ENCODE data around the gene DROSHA. TPM values are rescaled to one million over a fixed set of nuclear protein-coding genes. Genes with fewer than 3 reads are reported as not detected.

The DROSHA gene
- total and polyA plus RNA-seq, 4 donors: 75.8 to 84.3 (median 82.1) TPM

- DNase-seq (ENCODE audit: low read depth in 4 of 6, low spot score in 6 of 6): no peak
- no peaks in the 10 kb centered on the region for H3K9me3 ChIP-seq (ENCODE audit: control insufficient read depth, insufficient read depth, low read length)
- no peaks in the 10 kb centered on the region for H3K27me3 ChIP-seq (ENCODE audit: control insufficient read depth, insufficient read depth, low read length)
- no peaks in the 10 kb centered on the region for H3K4me1 ChIP-seq (ENCODE audit: control insufficient read depth, insufficient read depth, low read length)
- H3K36me3 ChIP-seq (ENCODE audit: control insufficient read depth, insufficient read depth, low read length): peaks cover 62% of the 10 kb centered on the region
- no peak overlapping the region for H3K4me3 ChIP-seq (ENCODE audit: low read depth, low read length)
- WGBS (ENCODE audit: insufficient coverage): 93% methylated on average over 6 of the region's 6 CpGs
- no peak overlapping the region for H3K27ac ChIP-seq (ENCODE audit: low read depth, low read length)
Measured at GRCh38 chr5:31496891-31497290, 35.0 kb downstream of the DROSHA start.

GRCh38 chr5:31496301-31496700 lies 35.6 kb downstream of the DROSHA start:
- no peaks in the 10 kb centered on the region for H3K27me3 ChIP-seq (ENCODE audit: control insufficient read depth, insufficient read depth, low read length)
- WGBS (ENCODE audit: insufficient coverage): 100% methylated on average over 2 of the region's 2 CpGs
- H3K4me3 ChIP-seq (ENCODE audit: low read depth, low read length): no peak overlapping the region
- peaks cover 58% of the 10 kb centered on the region for H3K36me3 ChIP-seq (ENCODE audit: control insufficient read depth, insufficient read depth, low read length)
- no peaks in the 10 kb centered on the region for H3K9me3 ChIP-seq (ENCODE audit: control insufficient read depth, insufficient read depth, low read length)
- H3K4me1 ChIP-seq (ENCODE audit: control insufficient read depth, insufficient read depth, low read length): no peaks in the 10 kb centered on the region
- H3K27ac ChIP-seq (ENCODE audit: low read depth, low read length): no peak overlapping the region
- no peak for DNase-seq (ENCODE audit: low read depth in 4 of 6, low spot score in 6 of 6)

- peaks cover 53% of the 10 kb centered on the region for H3K36me3 ChIP-seq (ENCODE audit: control insufficient read depth, insufficient read depth, low read length)
- no peaks in the 10 kb centered on the region for H3K9me3 ChIP-seq (ENCODE audit: control insufficient read depth, insufficient read depth, low read length)
- H3K27me3 ChIP-seq (ENCODE audit: control insufficient read depth, insufficient read depth, low read length): no peaks in the 10 kb centered on the region
- no peak overlapping the region for H3K27ac ChIP-seq (ENCODE audit: low read depth, low read length)
- no peaks in the 10 kb centered on the region for H3K4me1 ChIP-seq (ENCODE audit: control insufficient read depth, insufficient read depth, low read length)
- DNase-seq (ENCODE audit: low read depth in 4 of 6, low spot score in 6 of 6): no peak
- 100% methylated on average over 2 of the region's 4 CpGs for WGBS (ENCODE audit: insufficient coverage)
- H3K4me3 ChIP-seq (ENCODE audit: low read depth, low read length): no peak overlapping the region
Measured at GRCh38 chr5:31495336-31495735, 36.6 kb downstream of the DROSHA start.

- peaks cover 34% of the 10 kb centered on the region for H3K36me3 ChIP-seq (ENCODE audit: control insufficient read depth, insufficient read depth, low read length)
- no peaks in the 10 kb centered on the region for H3K27me3 ChIP-seq (ENCODE audit: control insufficient read depth, insufficient read depth, low read length)
- no peak overlapping the region for H3K4me3 ChIP-seq (ENCODE audit: low read depth, low read length)
- no CpG with 5 or more reads among the region's 4 CpGs for WGBS (ENCODE audit: insufficient coverage)
- H3K4me1 ChIP-seq (ENCODE audit: control insufficient read depth, insufficient read depth, low read length): no peaks in the 10 kb centered on the region
- DNase-seq (ENCODE audit: low read depth in 4 of 6, low spot score in 6 of 6): no peak
- H3K27ac ChIP-seq (ENCODE audit: low read depth, low read length): no peak overlapping the region
- H3K9me3 ChIP-seq (ENCODE audit: control insufficient read depth, insufficient read depth, low read length): no peaks in the 10 kb centered on the region
Measured at GRCh38 chr5:31492869-31493268, 39.0 kb downstream of the DROSHA start.

GRCh38 chr5:31487506-31487905 lies 44.4 kb downstream of the DROSHA start:
- no peaks in the 10 kb centered on the region for H3K9me3 ChIP-seq (ENCODE audit: control insufficient read depth, insufficient read depth, low read length)
- WGBS (ENCODE audit: insufficient coverage): no CpG with 5 or more reads among the region's 2 CpGs
- no peaks in the 10 kb centered on the region for H3K4me1 ChIP-seq (ENCODE audit: control insufficient read depth, insufficient read depth, low read length)
- no peak overlapping the region for H3K27ac ChIP-seq (ENCODE audit: low read depth, low read length)
- no peak overlapping the region for H3K4me3 ChIP-seq (ENCODE audit: low read depth, low read length)
- DNase-seq (ENCODE audit: low read depth in 4 of 6, low spot score in 6 of 6): peak in 1 of 6 donors; percentile 68
- H3K27me3 ChIP-seq (ENCODE audit: control insufficient read depth, insufficient read depth, low read length): no peaks in the 10 kb centered on the region
- H3K36me3 ChIP-seq (ENCODE audit: control insufficient read depth, insufficient read depth, low read length): peaks cover 2% of the 10 kb centered on the region

- Histone ChIP-seq H3K27me3 (ENCODE audit: control insufficient read depth, insufficient read depth, low read length) (no peaks in the 10 kb centered on the region), H3K4me1 (ENCODE audit: control insufficient read depth, insufficient read depth, low read length) (no peaks in the 10 kb centered on the region), H3K9me3 (ENCODE audit: control insufficient read depth, insufficient read depth, low read length) (no peaks in the 10 kb centered on the region), H3K4me3 (ENCODE audit: low read depth, low read length) (no peak overlapping the region), H3K36me3 (ENCODE audit: control insufficient read depth, insufficient read depth, low read length) (no peaks in the 10 kb centered on the region), H3K27ac (ENCODE audit: low read depth, low read length) (no peak overlapping the region)
- peak in 1 of 6 donors; percentile 73 for DNase-seq (ENCODE audit: low read depth in 4 of 6, low spot score in 6 of 6)
- WGBS (ENCODE audit: insufficient coverage): 46% methylated on average over 2 of the region's 6 CpGs
Measured at GRCh38 chr5:31486441-31486840, 45.5 kb downstream of the DROSHA start.

GRCh38 chr5:31485376-31486207 lies 46.3 kb downstream of the DROSHA start:
- no peak for DNase-seq (ENCODE audit: low read depth in 4 of 6, low spot score in 6 of 6)
- WGBS (ENCODE audit: insufficient coverage): no CpG with 5 or more reads among the region's 7 CpGs
- no peak overlapping the region for H3K27ac ChIP-seq (ENCODE audit: low read depth, low read length)
- H3K36me3 ChIP-seq (ENCODE audit: control insufficient read depth, insufficient read depth, low read length): no peaks in the 10 kb centered on the region
- no peak overlapping the region for H3K4me3 ChIP-seq (ENCODE audit: low read depth, low read length)
- no peaks in the 10 kb centered on the region for H3K4me1 ChIP-seq (ENCODE audit: control insufficient read depth, insufficient read depth, low read length)
- no peaks in the 10 kb centered on the region for H3K27me3 ChIP-seq (ENCODE audit: control insufficient read depth, insufficient read depth, low read length)
- H3K9me3 ChIP-seq (ENCODE audit: control insufficient read depth, insufficient read depth, low read length): no peaks in the 10 kb centered on the region

GRCh38 chr5:31481531-31482165 lies 50.2 kb downstream of the DROSHA start:
- H3K9me3 ChIP-seq (ENCODE audit: control insufficient read depth, insufficient read depth, low read length): no peaks in the 10 kb centered on the region
- H3K36me3 ChIP-seq (ENCODE audit: control insufficient read depth, insufficient read depth, low read length): no peaks in the 10 kb centered on the region
- no peaks in the 10 kb centered on the region for H3K27me3 ChIP-seq (ENCODE audit: control insufficient read depth, insufficient read depth, low read length)
- 58% methylated on average over 2 of the region's 3 CpGs for WGBS (ENCODE audit: insufficient coverage)
- H3K27ac ChIP-seq (ENCODE audit: low read depth, low read length): no peak overlapping the region
- H3K4me3 ChIP-seq (ENCODE audit: low read depth, low read length): no peak overlapping the region
- H3K4me1 ChIP-seq (ENCODE audit: control insufficient read depth, insufficient read depth, low read length): no peaks in the 10 kb centered on the region
- DNase-seq (ENCODE audit: low read depth in 4 of 6, low spot score in 6 of 6): peak in 3 of 6 donors; percentile 35 to 59 (median 35)

- no peak for DNase-seq (ENCODE audit: low read depth in 4 of 6, low spot score in 6 of 6)
- WGBS (ENCODE audit: insufficient coverage): no CpG with 5 or more reads among the region's 2 CpGs
Measured at GRCh38 chr5:31479706-31480105, 52.2 kb downstream of the DROSHA start.

GRCh38 chr5:31478901-31479300 lies 53.0 kb downstream of the DROSHA start:
- no peaks in the 10 kb centered on the region for H3K27me3 ChIP-seq (ENCODE audit: control insufficient read depth, insufficient read depth, low read length)
- no peaks in the 10 kb centered on the region for H3K9me3 ChIP-seq (ENCODE audit: control insufficient read depth, insufficient read depth, low read length)
- H3K27ac ChIP-seq (ENCODE audit: low read depth, low read length): no peak overlapping the region
- DNase-seq (ENCODE audit: low read depth in 4 of 6, low spot score in 6 of 6): no peak
- peaks cover 3% of the 10 kb centered on the region for H3K36me3 ChIP-seq (ENCODE audit: control insufficient read depth, insufficient read depth, low read length)
- no peak overlapping the region for H3K4me3 ChIP-seq (ENCODE audit: low read depth, low read length)
- H3K4me1 ChIP-seq (ENCODE audit: control insufficient read depth, insufficient read depth, low read length): peaks cover 2% of the 10 kb centered on the region

More at GRCh38 chr5:31479706-31480105, 52.2 kb downstream of the DROSHA start:
- H3K27me3 ChIP-seq (ENCODE audit: control insufficient read depth, insufficient read depth, low read length): no peaks in the 10 kb centered on the region
- no peaks in the 10 kb centered on the region for H3K9me3 ChIP-seq (ENCODE audit: control insufficient read depth, insufficient read depth, low read length)
- peaks cover 2% of the 10 kb centered on the region for H3K4me1 ChIP-seq (ENCODE audit: control insufficient read depth, insufficient read depth, low read length)
- H3K4me3 ChIP-seq (ENCODE audit: low read depth, low read length): no peak overlapping the region
- H3K36me3 ChIP-seq (ENCODE audit: control insufficient read depth, insufficient read depth, low read length): peaks cover 3% of the 10 kb centered on the region
- no peak overlapping the region for H3K27ac ChIP-seq (ENCODE audit: low read depth, low read length)

Measured in spinal cord (tissue), 10 donors.